ENCODE measurements around the gene C9orf153. TPM values are rescaled to one million over a fixed set of nuclear protein-coding genes. Genes with fewer than 3 reads are reported as not detected.
A peak's percentile ranks its signal among the peaks of the same experiment; 100 is the strongest.

C9orf153 gene
- total and polyA plus RNA-seq, 2 experiments from 2014 or later = 1.0 TPM; not detected in 1

- Histone ChIP-seq H3K27me3 (no peaks in the 10 kb centered on the region), H3K4me1 (ENCODE audit: low read depth) (no peaks in the 10 kb centered on the region), H3K36me3 (no peaks in the 10 kb centered on the region), H3K4me3 (no peak overlapping the region), H3K27ac (no peak overlapping the region), H3K9me3 (ENCODE audit: low read depth) (no peaks in the 10 kb centered on the region)
- TF ChIP-seq, protein P1, sequence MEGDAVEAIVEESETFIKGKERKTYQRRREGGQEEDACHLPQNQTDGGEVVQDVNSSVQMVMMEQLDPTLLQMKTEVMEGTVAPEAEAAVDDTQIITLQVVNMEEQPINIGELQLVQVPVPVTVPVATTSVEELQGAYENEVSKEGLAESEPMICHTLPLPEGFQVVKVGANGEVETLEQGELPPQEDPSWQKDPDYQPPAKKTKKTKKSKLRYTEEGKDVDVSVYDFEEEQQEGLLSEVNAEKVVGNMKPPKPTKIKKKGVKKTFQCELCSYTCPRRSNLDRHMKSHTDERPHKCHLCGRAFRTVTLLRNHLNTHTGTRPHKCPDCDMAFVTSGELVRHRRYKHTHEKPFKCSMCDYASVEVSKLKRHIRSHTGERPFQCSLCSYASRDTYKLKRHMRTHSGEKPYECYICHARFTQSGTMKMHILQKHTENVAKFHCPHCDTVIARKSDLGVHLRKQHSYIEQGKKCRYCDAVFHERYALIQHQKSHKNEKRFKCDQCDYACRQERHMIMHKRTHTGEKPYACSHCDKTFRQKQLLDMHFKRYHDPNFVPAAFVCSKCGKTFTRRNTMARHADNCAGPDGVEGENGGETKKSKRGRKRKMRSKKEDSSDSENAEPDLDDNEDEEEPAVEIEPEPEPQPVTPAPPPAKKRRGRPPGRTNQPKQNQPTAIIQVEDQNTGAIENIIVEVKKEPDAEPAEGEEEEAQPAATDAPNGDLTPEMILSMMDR (IDR thresholded peaks at IDR 0.05; ENCODE audit: low read depth, low read length) = no peak
- no peak for DNase-seq (ENCODE audit: low read depth in 1 of 2, low spot score in 1 of 2)
Observed at GRCh38 chr9:86250123-86250522, 9.3 kb downstream of the C9orf153 start.

- Histone ChIP-seq H3K4me3 (no peak overlapping the region), H3K27me3 (no peaks in the 10 kb centered on the region), H3K36me3 (no peaks in the 10 kb centered on the region), H3K27ac (no peak overlapping the region), H3K4me1 (ENCODE audit: low read depth) (no peaks in the 10 kb centered on the region), H3K9me3 (ENCODE audit: low read depth) (no peaks in the 10 kb centered on the region)
- TF ChIP-seq, protein P1 (IDR thresholded peaks at IDR 0.05; ENCODE audit: low read depth, low read length) = no peak
- no peak for DNase-seq (ENCODE audit: low read depth in 1 of 2, low spot score in 1 of 2)
Observed at GRCh38 chr9:86248746-86249145, 10.7 kb downstream of the C9orf153 start.

- TF ChIP-seq, protein P1 (IDR thresholded peaks at IDR 0.05; ENCODE audit: low read depth, low read length) = no peak
- peak in 1 of 2 donors; percentile 25 for DNase-seq (ENCODE audit: low read depth in 1 of 2, low spot score in 1 of 2)
- H3K4me1 ChIP-seq (ENCODE audit: low read depth) = no peaks in the 10 kb centered on the region
- no peaks in the 10 kb centered on the region for H3K9me3 ChIP-seq (ENCODE audit: low read depth)
- H3K27me3 ChIP-seq = no peaks in the 10 kb centered on the region
- no peaks in the 10 kb centered on the region for H3K36me3 ChIP-seq
- H3K4me3 ChIP-seq = no peak overlapping the region
- H3K27ac ChIP-seq = no peak overlapping the region
Observed at GRCh38 chr9:86246752-86247161, 12.7 kb downstream of the C9orf153 start.

GRCh38 chr9:86242071-86242470 lies 17.4 kb downstream of the C9orf153 start:
- no peaks in the 10 kb centered on the region for H3K4me1 ChIP-seq (ENCODE audit: low read depth)
- H3K27me3 ChIP-seq = no peaks in the 10 kb centered on the region
- peak in 1 of 2 donors; percentile 20 for DNase-seq (ENCODE audit: low read depth in 1 of 2, low spot score in 1 of 2)
- TF ChIP-seq, protein P1 (IDR thresholded peaks at IDR 0.05; ENCODE audit: low read depth, low read length) = no peak
- no peak overlapping the region for H3K27ac ChIP-seq
- H3K4me3 ChIP-seq = no peak overlapping the region
- no peaks in the 10 kb centered on the region for H3K36me3 ChIP-seq
- H3K9me3 ChIP-seq (ENCODE audit: low read depth) = no peaks in the 10 kb centered on the region

- no peak overlapping the region for H3K27ac ChIP-seq
- H3K36me3 ChIP-seq = no peaks in the 10 kb centered on the region
- no peaks in the 10 kb centered on the region for H3K27me3 ChIP-seq
- H3K4me3 ChIP-seq = no peak overlapping the region
- TF ChIP-seq, protein P1 (IDR thresholded peaks at IDR 0.05; ENCODE audit: low read depth, low read length) = no peak
- no peak for DNase-seq (ENCODE audit: low read depth in 1 of 2, low spot score in 1 of 2)
- H3K4me1 ChIP-seq (ENCODE audit: low read depth) = no peaks in the 10 kb centered on the region
- H3K9me3 ChIP-seq (ENCODE audit: low read depth) = no peaks in the 10 kb centered on the region
Observed at GRCh38 chr9:86241216-86241615, 18.2 kb downstream of the C9orf153 start.
